H9 (cell line): ENCODE results near the gene DPH1. TPM values are rescaled to one million over a fixed set of nuclear protein-coding genes. Genes with fewer than 3 reads are reported as not detected.

ENCODE experiments used
- DNase-seq: peaks from one replicate; pipeline ENCODE4 v3.0.0-alpha.2; 2017
- H2AFZ ChIP-seq: one replicate; pipeline ENCODE4 v1.6.1; 2013; ENCODE audit warnings: mild to moderate bottlenecking, low read length, control low read depth, moderate library complexity
- H2AK5ac ChIP-seq: 2 replicates; pipeline ENCODE4 v1.6.1; 2013; ENCODE audit warnings: low read length, control low read depth, mixed read lengths; ENCODE audit not compliant: insufficient read length
- H2BK120ac ChIP-seq: one replicate; pipeline ENCODE4 v1.6.1; 2013; ENCODE audit warnings: low read depth, mild to moderate bottlenecking, low read length, control low read depth, inconsistent platforms; ENCODE audit not compliant: poor library complexity, severe bottlenecking
- H2BK12ac ChIP-seq: 2 replicates; pipeline ENCODE4 v1.6.1; 2013; ENCODE audit warnings: low read length, control low read depth, mixed read lengths, low read depth; ENCODE audit not compliant: insufficient read length
- H2BK15ac ChIP-seq: 2 replicates; pipeline ENCODE4 v1.6.1; 2013; ENCODE audit warnings: low read depth, low read length, control low read depth
- H2BK20ac ChIP-seq: one replicate; pipeline ENCODE4 v1.6.1; 2013; ENCODE audit warnings: low read depth, mild to moderate bottlenecking, low read length, control low read depth, inconsistent platforms; ENCODE audit not compliant: poor library complexity, severe bottlenecking
- H2BK5ac ChIP-seq: 2 replicates; pipeline ENCODE4 v1.6.1; 2013; ENCODE audit warnings: low read length, control low read depth, mixed read lengths; ENCODE audit not compliant: insufficient read length
- H3K14ac ChIP-seq: 2 replicates; pipeline ENCODE4 v1.6.1; 2013; ENCODE audit warnings: low read length, control low read depth; ENCODE audit not compliant: insufficient read depth
- H3K18ac ChIP-seq: 2 replicates; pipeline ENCODE4 v1.6.1; 2013; ENCODE audit warnings: low read depth, mild to moderate bottlenecking, mixed read lengths, low read length, control low read depth; ENCODE audit not compliant: insufficient read length
- H3K23ac ChIP-seq: 2 replicates; pipeline ENCODE4 v1.6.1; 2013; ENCODE audit warnings: low read length, control low read depth, mixed read lengths, low read depth; ENCODE audit not compliant: insufficient read length
- H3K23me2 ChIP-seq: 2 replicates; pipeline ENCODE4 v1.6.1; 2013; ENCODE audit warnings: low read depth, mild to moderate bottlenecking, mixed read lengths, low read length, control low read depth; ENCODE audit not compliant: insufficient read length, poor library complexity, severe bottlenecking
- H3K27ac ChIP-seq: 2 replicates; pipeline ENCODE4 v1.5.1; 2013; ENCODE audit warnings: low read length, control low read depth, mixed read lengths, low read depth; ENCODE audit not compliant: insufficient read length
- H3K27me3 ChIP-seq: 2 replicates; pipeline ENCODE4 v1.6.1; 2013; ENCODE audit warnings: low read length, control low read depth, inconsistent platforms; ENCODE audit not compliant: insufficient read depth
- H3K4ac ChIP-seq: 2 replicates; pipeline ENCODE4 v1.6.1; 2013; ENCODE audit warnings: low read depth, mild to moderate bottlenecking, control low read depth, inconsistent platforms, low read length, moderate library complexity
- H3K4me1 ChIP-seq: 2 replicates; pipeline ENCODE4 v1.6.1; 2013; ENCODE audit warnings: low read length, control low read depth, inconsistent platforms; ENCODE audit not compliant: insufficient read depth
- H3K4me2 ChIP-seq: 2 replicates; pipeline ENCODE4 v1.6.1; 2013; ENCODE audit warnings: low read length, control low read depth, mixed read lengths; ENCODE audit not compliant: insufficient read length, insufficient read depth
- H3K56ac ChIP-seq: 2 replicates; pipeline ENCODE4 v1.6.1; 2013; ENCODE audit warnings: low read depth, mild to moderate bottlenecking, mixed read lengths, low read length, control low read depth; ENCODE audit not compliant: insufficient read length
- H3K79me1 ChIP-seq: 2 replicates; pipeline ENCODE4 v1.6.1; 2013; ENCODE audit warnings: low read depth, mild to moderate bottlenecking, moderate library complexity, low read length, control low read depth, inconsistent platforms; ENCODE audit not compliant: insufficient read depth, poor library complexity, severe bottlenecking
- H3K79me2 ChIP-seq: 2 replicates; pipeline ENCODE4 v1.6.1; 2013; ENCODE audit warnings: low read length, control low read depth, inconsistent platforms; ENCODE audit not compliant: insufficient read depth
- H3K9ac ChIP-seq: 2 replicates; pipeline ENCODE4 v1.6.1; 2013; ENCODE audit warnings: low read length, control low read depth, mixed read lengths; ENCODE audit not compliant: insufficient read length; ENCODE audit errors: extremely low read depth
- H3K9me3 ChIP-seq: one replicate; pipeline ENCODE4 v1.6.1; 2013; ENCODE audit warnings: low read depth, low read length, inconsistent platforms; ENCODE audit not compliant: control insufficient read depth
- H3T11ph ChIP-seq: one replicate; pipeline ENCODE4 v1.6.1; 2013; ENCODE audit warnings: mild to moderate bottlenecking, low read length, control low read depth, inconsistent platforms
- H4K20me1 ChIP-seq: one replicate; pipeline ENCODE4 v1.6.1; 2013; ENCODE audit not compliant: control insufficient read depth, insufficient read length, insufficient read depth
- H4K5ac ChIP-seq: 2 replicates; pipeline ENCODE4 v1.6.1; 2013; ENCODE audit warnings: low read depth, mild to moderate bottlenecking, mixed read lengths, low read length, control low read depth; ENCODE audit not compliant: insufficient read length
- H4K8ac ChIP-seq: replicated peaks from 2 replicates; pipeline ENCODE4 v1.6.1; 2013; ENCODE audit warnings: low read length, control low read depth, mixed read lengths, low read depth; ENCODE audit not compliant: insufficient read length
- H4K91ac ChIP-seq: 2 replicates; pipeline ENCODE4 v1.6.1; 2013; ENCODE audit warnings: low read depth, mild to moderate bottlenecking, moderate library complexity, mixed read lengths, low read length, control low read depth; ENCODE audit not compliant: insufficient read length
- H3K27ac Mint-ChIP-seq, 3 experiments: 2 replicates in 2 of 3; 3 replicates in 1 of 3; pipeline ENCODE4 v1.8.0; 2020 to 2021; ENCODE audit warnings: mixed read lengths in 3 of 3, mild to moderate bottlenecking in 1 of 3, moderate library complexity in 1 of 3
- H3K27me3 Mint-ChIP-seq: 2 replicates; pipeline ENCODE4 v1.8.0; 2021; ENCODE audit warnings: low read depth, mild to moderate bottlenecking, moderate library complexity, mixed read lengths
- H3K36me3 Mint-ChIP-seq, 3 experiments: 2 replicates in 2 of 3; 3 replicates in 1 of 3; pipeline ENCODE4 v1.8.0; 2020 to 2021; ENCODE audit warnings: low read depth in 3 of 3, mixed read lengths in 3 of 3; ENCODE audit not compliant: insufficient read depth in 1 of 3
- H3K4me1 Mint-ChIP-seq, 2 experiments: 2 replicates each; pipeline ENCODE4 v1.8.0; 2020; ENCODE audit warnings: mixed read lengths in 2 of 2
- H3K4me3 Mint-ChIP-seq, 2 experiments: 2 replicates in 1 of 2; 3 replicates in 1 of 2; pipeline ENCODE4 v1.8.0; 2020 to 2021; ENCODE audit warnings: mild to moderate bottlenecking in 2 of 2, mixed read lengths in 2 of 2, moderate library complexity in 1 of 2
- H3K9me3 Mint-ChIP-seq, 2 experiments: 2 replicates in 1 of 2; 3 replicates in 1 of 2; pipeline ENCODE4 v1.8.0; 2020; ENCODE audit warnings: mild to moderate bottlenecking in 2 of 2, mixed read lengths in 2 of 2, moderate library complexity in 1 of 2
- CTCF ChIP-seq: fragments of 200-600 bp; sonication (generic); conservative IDR thresholded peaks from 3 replicates; pipeline ENCODE4 v1.8.0; 2021; ENCODE audit warnings: antibody characterized with exemption, mild to moderate bottlenecking
- WGBS: extraction: QIAGEN DNeasy Blood & Tissue Kit; methylation state at CpG from one replicate; pipeline ENCODE4 v1.1.7; 2013; ENCODE audit warnings: missing lambda C conversion rate, low lambda C conversion rate, mixed read lengths; ENCODE audit not compliant: insufficient read length; ENCODE audit errors: extremely low coverage; 5-methylcytosine and 5-hydroxymethylcytosine counted together
- total RNA-seq: library from RNA; stranded (reverse); gene quantifications from 2 replicates; pipeline ENCODE4 v1.2.1, GENCODE V29; 2021

DPH1 gene
- total RNA-seq, 1 experiment from 2014 or later, result 27.5 TPM

DNA sequence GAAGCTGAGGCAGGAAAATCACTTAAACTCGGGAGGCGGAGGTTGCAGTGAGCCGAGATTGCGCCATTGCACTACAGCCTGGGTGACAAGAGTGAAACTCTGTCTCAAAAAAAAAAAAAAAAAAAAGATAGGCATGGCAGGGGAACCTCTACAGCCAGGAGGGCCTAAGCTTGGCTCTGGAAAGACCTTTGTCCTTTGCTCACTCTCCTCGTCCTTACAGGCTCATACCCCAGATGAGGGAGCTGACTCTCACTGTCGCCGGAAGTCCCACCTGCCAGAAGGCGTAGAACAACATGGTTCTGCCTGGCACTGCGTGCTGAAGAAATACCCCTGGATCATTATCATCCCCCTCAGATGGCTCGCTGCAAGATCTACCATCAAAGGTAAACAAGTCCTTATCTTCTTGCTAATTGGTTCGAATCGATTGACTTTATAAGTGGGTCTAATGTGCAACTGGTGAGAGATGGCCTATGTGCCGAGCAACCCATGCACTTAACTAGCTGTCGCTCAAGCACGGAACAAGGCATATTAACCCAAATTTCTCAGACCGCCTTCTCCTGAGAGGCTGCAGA, 34.5 kb upstream of the DPH1 start:
- Histone ChIP-seq H4K8ac (no peak overlapping the region), H3K4ac (no peak overlapping the region), H3K56ac (no peak overlapping the region), H4K20me1 (no peaks in the 10 kb centered on the region), H3K79me1 (no peaks in the 10 kb centered on the region), H3K27ac (no peak overlapping the region), H3K79me2 (no peaks in the 10 kb centered on the region), H3K9ac (no peak overlapping the region), H4K5ac (no peak overlapping the region), H3K4me1 (no peaks in the 10 kb centered on the region; the same call in 1 of the 2 replicates), H3K18ac (no peak overlapping the region), H2BK12ac (no peak overlapping the region), H2BK15ac (no peak overlapping the region), H4K91ac (no peak overlapping the region), H3K14ac (no peak overlapping the region), H2BK5ac (no peak overlapping the region), H3K23me2 (no peaks in the 10 kb centered on the region), H2AFZ (no peak overlapping the region), H2AK5ac (no peak overlapping the region), H3K4me2 (no peak overlapping the region), H3T11ph (no peak overlapping the region), H3K23ac (no peak overlapping the region), H3K27me3 (peaks cover 7% of the 10 kb centered on the region; the same call in 1 of the 2 replicates), H2BK20ac (no peak overlapping the region), H2BK120ac (no peak overlapping the region), H3K9me3 (no peaks in the 10 kb centered on the region)
- DNase-seq, result no peak
- no CpG with 5 or more reads among the region's 16 CpGs for WGBS
- Mint-ChIP-seq H3K36me3 (no peaks in the 10 kb centered on the region), H3K4me1 (peaks cover 25 to 40% of the 10 kb centered on the region in 2 experiments), H3K4me3 (no peak overlapping the region), H3K9me3 (no peaks in the 10 kb centered on the region; a peak in 1 of 5 replicates), H3K27me3 (peaks cover 75% of the 10 kb centered on the region), H3K27ac (no peak overlapping the region)
- TF ChIP-seq CTCF, result no peak
